Stimulated activated CD4-positive, alpha-beta T cell treated with anti-CD3 and anti-CD28 coated beads, Interleukin-2, amount 100 ng/mL, for 48 hours (primary cell): ENCODE data around the gene SIGLEC14.
"Not testable (repeated sequence)": the region's sequence is repeated elsewhere in the genome, so short reads cannot be mapped to it uniquely, and the experiment has no call there.

ENCODE experiments used
- DNase-seq, 2 donors: peaks; one replicate each; pipeline ENCODE4 v3.0.0-alpha.2; 2020

The SIGLEC14 gene

DNA sequence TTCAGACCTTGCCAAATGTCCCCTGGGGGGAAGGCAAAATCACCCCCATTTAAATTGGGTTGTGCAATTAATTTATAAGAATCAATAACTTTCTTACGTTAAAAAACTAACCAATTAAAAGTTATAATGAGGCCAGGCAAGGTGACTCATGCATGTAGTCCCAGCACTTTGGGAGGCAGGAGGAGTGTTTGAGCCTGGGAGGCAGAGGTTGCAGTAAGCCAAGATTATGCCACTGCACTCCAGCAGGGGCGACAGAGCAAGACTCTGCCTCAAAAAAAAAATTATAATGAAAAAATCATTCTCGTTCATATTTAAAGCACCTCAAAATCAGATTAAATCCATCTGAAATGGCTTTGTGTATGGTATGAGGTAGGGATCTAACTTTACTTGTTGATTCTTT, 18.4 kb upstream of the SIGLEC14 start:
- DNase-seq = no peak

DNA sequence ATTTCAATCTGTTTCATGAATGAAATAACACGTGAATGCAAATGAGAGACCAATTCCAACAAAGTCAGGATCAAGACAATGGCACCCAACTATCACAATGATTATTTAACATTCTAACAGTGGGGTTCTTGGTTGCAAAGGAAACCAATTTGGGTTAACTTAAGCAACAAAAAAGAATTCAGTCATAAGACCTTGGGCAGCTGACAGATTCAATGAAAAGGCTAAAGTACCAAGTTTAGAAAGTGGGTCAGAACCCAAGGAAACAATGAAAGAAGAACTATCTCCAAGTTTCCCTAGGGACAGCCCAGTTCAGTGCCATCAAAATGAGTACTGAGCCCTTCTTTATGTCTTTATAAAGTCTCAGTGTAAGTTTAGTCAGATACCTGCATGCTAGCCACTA, 17.5 kb upstream of the SIGLEC14 start:
- no peak for DNase-seq

DNA sequence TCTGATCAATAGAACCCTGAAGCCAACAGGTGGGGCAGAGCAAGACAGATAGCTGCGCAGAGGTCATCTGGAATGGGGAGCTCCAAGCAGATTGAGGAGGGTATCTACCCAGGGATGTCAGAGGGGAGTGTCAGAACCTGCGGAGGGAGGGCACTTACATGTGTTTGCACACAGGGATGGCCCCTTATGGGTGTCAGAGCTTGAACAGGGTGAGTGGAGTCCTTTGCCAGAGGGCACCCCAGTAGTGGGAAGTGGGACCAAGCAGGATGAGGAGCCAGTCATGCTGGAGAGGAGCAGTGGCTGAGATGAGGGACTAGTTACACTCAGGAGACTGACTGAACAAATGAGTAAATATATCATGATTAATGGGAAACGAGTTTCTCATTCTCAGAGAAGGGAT, 17.0 kb upstream of the SIGLEC14 start:
- DNase-seq = no peak

DNA sequence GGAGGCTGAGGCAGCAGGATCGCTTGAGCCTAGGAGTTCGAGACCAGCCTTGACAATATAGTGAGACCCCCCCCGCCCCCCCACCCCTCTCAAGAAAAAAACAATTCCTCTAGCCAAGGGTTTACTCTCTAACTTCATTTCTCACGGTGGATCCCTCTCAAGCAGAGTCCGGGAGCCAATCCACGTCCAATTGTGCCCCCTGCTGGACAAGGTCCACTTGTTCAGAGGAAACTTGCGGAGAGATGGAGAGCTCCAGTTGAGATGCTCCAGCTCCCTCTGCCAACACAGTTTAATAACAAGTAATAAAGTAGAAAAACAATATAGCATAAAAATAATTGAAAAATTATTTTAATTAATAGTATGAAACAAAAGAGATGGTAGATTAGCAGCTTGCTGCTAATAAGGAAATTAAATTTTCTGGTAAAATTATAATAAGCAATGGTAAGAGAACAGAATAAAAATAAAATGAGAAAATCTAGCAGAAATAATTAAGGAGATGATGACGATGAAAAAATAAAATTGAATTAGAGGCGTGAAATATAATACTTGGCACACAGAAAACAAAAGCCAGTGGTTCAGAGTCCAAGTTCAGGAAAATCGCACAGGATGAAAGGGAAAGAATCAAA, 14.5 kb upstream of the SIGLEC14 start:
- peak; percentile 66 to 74 for DNase-seq

DNA sequence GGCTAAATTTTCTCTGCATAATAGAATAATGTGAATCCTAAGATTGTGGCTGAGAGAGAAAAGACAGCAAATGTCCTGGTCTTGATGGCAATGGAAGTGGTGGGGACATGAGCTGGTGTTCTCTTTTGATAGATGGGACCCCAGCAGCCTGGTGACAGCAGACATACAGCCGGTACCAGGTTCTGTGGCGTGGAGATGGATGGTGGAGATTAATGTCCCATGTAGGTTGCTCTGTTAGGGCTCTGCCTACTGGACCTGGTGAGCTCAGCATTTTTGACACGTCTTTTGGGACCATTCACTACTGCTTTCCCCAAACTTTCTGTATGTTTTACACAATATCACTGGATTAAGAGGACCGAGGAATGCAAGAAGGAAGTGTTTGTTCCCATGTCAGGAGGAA, 8.2 kb upstream of the SIGLEC14 start:
- no peak for DNase-seq

DNA sequence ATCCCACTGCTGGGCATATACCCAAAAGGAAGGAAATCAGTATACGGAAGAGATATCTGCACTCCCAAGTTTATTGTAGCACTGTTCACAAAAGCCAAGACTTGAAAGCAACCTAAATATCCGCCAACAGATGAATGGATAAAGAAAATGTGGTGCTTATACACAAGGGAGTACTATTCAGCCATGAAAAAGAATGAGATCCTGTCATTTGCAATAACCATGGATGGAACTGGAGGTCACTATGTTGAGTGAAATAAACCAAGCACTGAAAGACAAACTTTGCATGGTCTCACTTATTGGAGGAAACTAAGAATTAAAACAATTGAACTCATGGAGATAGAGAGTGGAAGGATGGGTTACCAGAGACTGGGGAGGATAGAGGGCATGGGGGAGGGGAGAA, 6.5 kb upstream of the SIGLEC14 start:
- no peak for DNase-seq

DNA sequence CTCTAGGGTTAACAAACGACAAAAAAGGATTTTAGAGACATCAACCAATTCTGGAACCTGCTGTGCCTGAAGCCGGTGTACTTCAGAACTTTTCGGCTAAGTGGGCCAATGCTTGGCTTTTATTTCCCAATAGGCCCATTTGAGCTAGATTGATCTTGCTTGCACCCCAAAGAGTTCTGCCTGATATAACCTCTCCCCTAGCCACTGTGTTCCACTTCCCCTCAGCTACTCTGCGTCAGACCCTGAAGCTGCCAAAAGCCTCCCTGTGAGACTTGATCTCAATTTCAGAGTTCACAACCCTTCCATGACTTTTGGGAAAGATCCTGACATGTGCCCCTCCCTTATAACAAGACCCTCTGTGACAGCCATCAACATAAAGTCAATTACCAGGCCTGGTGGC, 5.6 kb upstream of the SIGLEC14 start:
- no peak for DNase-seq

DNA sequence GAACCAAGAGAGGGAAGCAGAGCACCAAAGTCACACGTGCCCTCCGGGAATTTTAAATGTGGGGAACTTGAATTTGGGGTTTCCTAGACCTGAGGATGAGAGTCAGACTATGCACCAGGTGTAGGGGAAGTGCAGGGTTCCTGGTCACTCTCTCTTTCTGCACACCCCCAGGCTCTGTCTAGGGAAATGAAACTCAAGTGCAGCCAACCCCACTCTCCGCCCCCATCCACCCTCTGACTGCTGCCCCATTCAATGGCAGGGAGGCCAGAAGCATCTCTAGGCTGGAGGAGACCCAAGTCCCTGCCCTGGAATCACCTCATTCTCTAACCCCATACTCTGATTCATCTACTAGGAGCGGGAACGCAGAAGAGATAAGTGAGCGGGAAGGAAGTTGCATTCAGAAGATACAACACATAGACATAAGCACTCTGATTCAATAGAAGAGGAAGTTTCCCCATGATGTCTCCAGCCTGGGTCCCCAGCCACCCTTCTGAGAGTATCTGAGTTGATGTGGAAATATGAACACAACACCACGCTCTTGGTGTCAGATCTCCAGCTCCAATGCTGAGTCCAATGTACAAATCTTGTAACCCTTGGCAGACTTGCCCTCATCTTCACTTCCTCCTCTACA, 4.7 kb upstream of the SIGLEC14 start:
- no peak for DNase-seq

DNA sequence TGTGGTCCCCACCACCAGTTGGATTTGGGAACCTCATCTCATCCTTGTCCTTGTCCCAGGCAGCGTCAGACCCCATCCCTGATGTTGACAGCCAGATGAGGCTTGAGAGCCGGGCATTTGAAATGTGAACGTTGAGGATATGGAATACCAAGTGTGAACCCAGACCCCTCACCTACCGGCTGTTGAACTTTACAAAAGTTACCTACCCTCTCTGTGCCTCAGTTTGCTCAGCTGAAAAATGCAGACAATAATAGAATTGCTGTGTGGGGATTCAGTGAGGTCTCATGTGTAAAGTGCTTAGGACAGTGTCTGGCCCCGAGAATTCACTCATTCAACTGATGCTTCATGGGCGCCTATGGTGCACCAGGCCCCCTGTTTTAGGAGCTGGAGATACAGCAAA, 693 bp upstream of the SIGLEC14 start:
- DNase-seq = no peak

DNA sequence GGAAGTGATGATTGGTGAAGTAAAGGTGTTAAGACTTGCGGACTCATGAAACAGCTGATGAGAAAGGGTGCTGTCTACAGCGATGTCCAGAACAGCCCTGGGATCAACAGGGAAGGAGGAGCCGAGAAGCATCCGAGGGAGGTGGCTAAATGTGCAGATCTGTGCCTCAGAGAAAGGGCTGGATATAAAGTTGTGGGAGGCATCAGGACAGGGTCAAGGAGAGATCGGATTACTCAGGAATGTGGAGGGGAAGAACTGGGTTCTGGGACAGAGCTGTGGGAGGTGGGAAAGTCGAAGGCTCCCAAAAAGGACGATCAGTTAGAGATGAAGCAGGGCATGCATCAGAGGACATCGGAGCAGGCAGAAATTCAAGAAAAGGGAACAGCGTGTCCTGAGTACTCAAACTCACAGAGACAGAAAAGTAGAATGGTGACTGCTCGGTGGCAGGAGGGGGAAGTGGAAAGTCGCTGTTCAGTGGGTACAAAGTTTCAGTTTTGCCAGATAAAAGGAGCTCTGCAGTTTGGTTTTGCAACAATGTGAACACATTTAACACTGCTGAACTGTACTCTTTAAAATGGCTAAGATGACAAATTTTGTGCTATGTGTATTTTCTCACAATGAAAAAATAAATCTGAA, 1.9 kb downstream of the SIGLEC14 start:
- no peak for DNase-seq

DNA sequence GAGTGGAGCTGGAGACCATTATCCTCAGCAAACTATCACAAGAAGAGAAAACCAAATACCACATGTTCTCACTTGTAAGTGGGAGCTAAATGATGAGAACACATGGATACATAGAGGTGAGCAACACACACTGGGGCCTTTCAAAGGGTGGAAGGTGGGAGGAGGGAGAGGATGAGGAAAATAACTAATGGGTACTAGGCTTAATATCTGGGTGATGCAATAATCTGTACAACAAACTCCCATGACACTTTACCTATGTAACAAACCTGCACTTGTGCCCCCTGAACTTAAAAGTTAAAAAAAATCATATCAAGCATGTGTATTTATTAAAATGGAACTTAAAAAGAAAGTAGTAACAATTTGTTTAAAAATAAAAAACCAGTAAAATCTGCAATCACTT, 5.0 kb downstream of the SIGLEC14 start:
- no peak for DNase-seq

DNA sequence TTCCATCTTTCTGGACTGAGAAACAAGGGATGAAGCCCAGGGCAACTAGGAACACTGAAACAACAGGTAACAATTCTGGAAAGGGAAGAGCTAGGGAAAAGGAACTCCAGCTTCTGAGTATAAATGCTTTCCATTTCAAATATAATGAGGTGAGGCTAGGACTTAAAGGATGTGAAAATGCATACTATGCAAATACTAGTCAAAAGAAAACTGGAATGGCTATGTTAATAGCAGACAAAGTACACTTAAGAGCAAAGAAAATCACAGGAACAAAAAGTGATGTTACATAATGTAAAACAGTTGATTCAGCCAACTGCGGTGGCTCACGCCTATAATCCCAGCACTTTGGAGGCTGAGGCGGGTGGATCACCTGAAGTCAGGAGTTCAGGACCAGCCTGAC, 6.2 kb downstream of the SIGLEC14 start:
- DNase-seq = no peak

DNA sequence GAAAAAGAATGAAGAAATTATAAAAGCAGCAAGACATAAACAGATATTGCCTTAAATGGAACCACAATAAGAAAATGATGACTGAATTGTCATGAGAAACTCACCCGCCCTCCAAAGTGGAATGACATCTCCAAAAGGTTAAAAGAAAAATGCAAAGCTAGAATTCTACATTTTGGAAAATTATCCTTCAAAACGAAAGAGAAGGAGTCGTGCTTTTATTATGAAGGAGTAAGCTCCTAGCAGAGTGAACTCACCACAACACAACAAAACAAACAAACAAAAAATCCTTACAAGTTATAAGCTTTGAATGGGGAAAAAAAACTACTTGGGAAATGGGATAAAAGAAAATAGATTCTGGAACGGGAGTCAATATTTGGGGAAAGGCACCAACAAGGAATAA, 6.7 kb downstream of the SIGLEC14 start:
- DNase-seq = no peak

DNA sequence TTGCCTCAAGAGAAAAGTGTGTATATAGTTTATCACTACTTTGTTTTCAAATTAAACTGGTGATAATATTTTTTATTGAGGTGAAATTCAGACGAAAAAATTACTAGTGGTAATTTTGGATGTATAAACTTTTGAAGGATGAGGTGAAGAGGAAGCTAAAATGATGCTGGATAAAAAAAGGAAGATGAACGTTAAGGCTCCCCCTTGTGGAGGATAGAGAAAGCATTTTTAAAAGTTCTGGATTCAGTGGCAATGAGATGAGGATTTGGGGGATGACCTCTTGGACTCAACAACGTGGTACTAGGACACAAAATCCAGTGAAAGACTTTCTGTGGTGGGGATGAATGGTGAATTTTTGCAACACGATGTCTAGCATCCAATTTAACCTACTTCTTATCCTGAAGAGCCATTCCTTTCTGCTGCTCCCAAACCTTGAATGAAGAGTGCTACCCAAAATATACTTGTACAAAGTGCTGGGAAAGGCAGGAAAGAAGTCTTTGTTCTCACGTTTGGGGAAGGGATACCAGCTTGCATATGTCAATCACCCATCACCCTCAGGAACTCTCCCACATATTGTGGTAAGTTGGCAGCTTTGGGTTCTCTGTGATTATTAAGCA, 9.2 kb downstream of the SIGLEC14 start:
- no peak for DNase-seq

DNA sequence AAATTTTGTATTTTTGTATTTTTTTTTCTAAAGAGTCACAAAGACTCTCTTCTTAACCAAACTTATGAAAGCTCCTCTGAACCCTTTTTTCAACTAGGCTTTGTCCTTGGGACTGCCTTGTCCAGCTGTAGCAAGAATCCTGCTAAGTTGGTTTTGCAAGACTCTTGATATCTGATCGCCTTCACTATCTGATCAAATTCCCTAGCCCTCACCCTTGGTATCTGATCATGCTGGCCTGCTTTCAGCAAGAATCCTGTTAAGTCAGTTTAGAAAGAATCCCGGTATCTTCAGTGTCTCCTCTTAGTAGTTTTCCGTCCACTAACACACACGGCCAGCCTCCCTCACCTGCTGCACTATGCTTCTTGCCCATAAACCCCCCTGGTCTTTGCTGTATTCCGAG, 14.5 kb downstream of the SIGLEC14 start:
- DNase-seq = no peak

DNA sequence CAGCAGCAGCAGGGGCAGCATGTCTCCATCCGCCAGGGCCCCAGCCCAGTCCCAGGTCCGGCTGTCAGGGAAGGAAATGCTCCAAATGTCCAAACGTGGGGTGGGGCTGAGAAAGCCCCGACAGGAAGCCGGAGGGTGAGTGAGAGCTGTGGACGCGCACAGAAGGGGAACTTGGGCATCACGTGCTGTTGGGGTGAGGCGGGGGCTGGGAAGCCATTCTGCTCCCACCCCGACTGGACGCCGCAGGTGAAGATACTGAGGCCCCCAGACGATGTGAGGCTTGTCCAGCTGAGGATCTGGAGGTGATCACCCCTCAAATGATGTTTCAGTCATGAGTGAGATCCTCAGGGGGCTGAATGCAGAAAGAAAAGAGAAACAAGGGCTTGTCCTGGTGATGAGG, 16.3 kb downstream of the SIGLEC14 start, which contains the start of gene SIGLEC5:
SIGLEC5 (minus strand) TSS at position 87 of the 400 bp plus-strand sequence; CDS start at position 21, 66 bp downstream.
- not testable (repeated sequence) for DNase-seq

DNA sequence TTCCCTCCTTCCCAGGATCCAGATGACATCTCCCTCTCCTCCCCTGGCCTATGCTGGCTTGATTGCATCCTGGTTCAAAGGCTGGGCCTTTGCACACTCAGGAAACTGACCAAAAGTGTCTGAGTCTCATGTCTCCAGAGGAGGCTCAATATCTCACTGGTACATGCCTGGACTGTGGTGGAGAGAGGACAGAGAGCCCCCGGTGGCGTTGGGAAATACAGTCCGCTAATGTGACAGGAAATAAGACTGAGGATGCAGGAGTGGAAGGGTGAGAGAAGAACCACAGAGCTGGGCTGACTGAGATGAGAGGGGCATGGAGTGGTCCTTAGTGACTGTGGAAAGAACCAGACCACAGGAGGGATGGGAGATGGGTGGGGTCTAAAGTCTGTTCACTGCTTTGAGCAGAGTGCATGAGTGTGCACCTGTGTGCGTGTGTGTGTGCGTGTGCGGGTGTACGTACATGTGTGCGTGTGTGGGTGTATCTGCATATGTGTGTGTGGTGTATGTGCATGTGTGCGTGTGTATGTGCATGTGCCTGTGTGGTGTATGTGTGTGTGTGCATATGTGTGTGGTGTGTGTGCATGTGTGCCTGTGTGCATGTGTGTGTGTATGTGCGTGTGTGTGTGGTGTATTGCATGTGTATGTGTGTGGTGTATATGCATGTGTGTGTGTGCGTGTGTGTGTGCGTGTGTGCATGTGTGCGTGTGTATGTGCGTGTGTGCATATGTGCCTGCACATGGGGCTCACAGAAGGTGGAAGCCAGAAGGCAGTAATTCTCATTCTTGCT, 18.3 kb downstream of the SIGLEC14 start:
- DNase-seq = no peak

DNA sequence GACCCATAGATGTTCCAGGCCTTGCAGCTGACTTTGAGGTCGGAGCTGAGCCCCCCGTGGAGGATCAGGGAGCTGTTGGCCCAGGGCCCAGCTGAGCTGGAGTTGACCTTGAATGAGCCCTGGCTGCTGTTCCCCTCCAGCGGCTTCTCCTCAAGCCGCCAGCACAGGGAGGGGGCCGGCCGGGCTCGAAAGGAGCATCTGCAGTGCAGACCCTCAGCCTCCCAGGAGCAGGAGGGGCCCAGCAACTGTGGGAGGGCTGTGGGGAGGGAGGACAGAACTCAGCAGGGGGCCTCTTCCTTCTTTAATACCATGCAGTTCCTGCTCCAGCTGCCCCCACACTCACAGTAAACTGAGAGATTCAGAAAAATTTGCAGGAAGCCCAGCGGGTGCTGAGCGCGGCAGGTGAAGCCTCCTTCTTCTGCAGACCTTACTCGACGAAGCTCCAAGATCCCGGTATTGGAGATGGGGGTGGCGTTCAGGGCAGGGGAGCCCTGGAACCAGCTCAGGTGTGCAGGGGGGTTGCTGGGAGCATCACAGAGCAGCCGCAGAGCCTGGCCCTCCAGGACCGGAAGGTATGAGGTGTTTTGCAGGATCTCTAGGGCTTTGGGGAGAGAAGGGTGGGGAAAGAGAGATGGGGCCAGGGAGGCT, 19.0 kb downstream of the SIGLEC14 start:
- no peak for DNase-seq

DNA sequence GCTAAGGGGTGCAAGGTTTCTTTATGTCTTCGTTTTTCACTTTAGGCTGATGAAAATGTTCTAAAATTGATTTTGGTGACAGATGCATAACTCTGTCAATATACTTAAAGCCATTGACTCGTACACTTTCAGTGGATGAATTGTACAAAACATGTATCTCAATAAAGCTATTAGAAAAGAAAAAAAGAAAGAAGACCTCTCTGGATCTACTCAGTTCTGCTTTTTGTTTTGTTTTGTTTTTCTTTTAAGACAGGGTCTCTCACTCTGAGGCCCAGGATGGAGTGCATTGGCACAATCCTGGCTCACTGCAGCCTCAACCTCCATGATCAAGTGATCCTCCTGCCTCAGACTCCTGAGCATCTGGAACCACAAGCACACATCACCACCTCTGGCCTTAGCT, 19.9 kb downstream of the SIGLEC14 start:
- no peak for DNase-seq

DNA sequence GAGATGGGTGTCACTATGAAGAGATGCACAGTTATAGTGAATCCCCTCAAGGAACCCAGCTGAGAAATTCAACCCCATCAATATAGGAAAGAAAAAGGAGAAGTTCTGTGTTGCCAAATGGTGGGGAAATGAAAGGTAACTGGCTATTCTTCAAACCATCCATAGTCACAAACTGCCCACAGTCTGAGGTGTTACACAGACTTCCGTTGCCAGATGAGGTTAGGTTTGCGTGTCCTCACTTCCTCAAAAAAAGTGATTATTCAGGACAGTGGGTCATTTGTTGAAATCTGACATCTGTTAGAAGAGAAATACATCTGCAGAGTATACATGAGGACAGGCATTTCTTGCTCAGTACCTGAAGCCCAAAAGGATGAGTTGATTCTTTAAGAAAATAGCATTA, 25.4 kb downstream of the SIGLEC14 start:
- no peak for DNase-seq

DNA sequence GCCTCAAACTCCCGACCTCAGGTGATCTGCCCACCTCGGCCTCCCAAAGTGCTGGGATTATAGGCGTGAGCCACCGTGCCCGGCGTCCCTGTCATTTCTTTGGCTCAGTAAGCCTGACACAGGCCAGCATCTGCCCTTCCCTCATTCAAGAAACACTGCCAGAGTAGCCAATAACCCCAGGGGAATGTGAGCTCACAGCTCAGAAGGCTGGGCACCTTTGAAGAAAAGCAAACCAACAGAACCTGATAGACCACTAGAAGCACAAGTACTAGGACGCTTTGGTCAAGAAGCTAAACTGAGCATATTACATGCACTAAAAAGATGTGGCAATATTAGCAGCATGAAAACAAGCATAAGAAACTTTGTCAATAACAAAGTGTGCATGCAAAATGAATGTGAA, 30.6 kb downstream of the SIGLEC14 start:
- no peak for DNase-seq

DNA sequence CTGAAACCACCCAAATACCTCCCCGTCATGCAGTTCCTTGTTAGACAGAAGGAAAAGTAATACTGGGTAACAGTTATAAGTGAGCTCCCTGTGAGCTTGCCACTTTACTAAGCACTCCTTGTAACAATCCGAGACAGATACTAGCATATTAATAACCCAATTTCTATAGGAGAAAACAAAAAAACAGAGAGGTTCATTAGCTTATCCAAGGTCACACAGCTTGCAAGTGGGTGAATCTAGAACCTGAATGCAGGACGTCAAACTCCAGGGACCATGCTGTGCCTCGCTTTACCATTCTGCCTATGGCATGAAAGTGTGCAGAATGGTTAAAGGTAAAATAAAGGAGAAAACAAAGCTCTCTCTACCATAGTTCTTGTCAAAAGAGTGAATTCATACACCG, 31.8 kb downstream of the SIGLEC14 start:
- no peak for DNase-seq

DNA sequence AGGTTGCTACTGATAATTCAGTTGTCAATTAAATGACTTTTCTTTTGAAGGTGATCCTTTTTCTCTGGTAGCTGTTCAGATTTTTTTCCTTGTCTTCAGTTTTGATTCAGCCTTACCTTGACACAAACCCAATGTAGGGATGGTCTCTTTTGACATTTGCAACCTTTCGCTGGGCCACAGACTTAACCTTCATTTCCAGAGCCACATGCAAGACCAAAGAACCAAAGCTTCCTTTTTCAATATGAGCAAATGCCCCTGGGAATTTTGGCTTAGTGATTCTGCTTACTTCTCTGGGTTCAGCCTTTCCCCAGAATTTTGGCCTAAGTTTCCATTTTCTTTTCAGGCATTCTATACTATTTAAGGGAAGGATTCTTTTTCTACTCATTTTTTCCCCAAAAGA, 36.0 kb downstream of the SIGLEC14 start:
- DNase-seq = no peak
